SK-N-MC (cell line): ENCODE results near the gene GPR50.

ENCODE experiments used
- EZH2 ChIP-seq: fragments of 200-600 bp; sonication (generic); IDR thresholded peaks from one replicate; pipeline ENCODE4 v1.6.1; 2017; ENCODE audit warnings: antibody characterized with exemption
- FOXP2 ChIP-seq: optimal IDR thresholded peaks from 2 replicates; pipeline ENCODE3; 2011; ENCODE audit warnings: mild to moderate bottlenecking, moderate library complexity; ENCODE audit not compliant: insufficient read depth; ENCODE audit errors: extremely low read length, control extremely low read depth
- POLR2AphosphoS5 ChIP-seq: IDR thresholded peaks from 2 replicates; pipeline ENCODE4 v1.6.1; 2012; ENCODE audit warnings: mild to moderate bottlenecking, low read depth, low read length, borderline replicate concordance

- TF ChIP-seq POLR2AphosphoS5 (no peak), EZH2 (no peak), FOXP2 (no peak)
These were observed 51.2 kb downstream of the GPR50 start for GRCh38 chrX:151227627-151228026.
